Testis (tissue), 3 donors: ENCODE measurements around the gene GABBR2. TPM values are rescaled to one million over a fixed set of nuclear protein-coding genes. Genes with fewer than 3 reads are reported as not detected.

Experiments used
- DNase-seq: peaks from one replicate; pipeline ENCODE4 v3.0.0-alpha.2; 2019
- H3K27ac ChIP-seq, 2 donors: fragments of 200-600 bp; sonication (generic); one replicate each; pipeline ENCODE4 v1.5.1; 2019
- H3K27me3 ChIP-seq: fragments of 200-600 bp; sonication (generic); one replicate; pipeline ENCODE4 v1.5.1; 2019
- H3K36me3 ChIP-seq: fragments of 200-600 bp; sonication (generic); one replicate; pipeline ENCODE4 v1.5.1; 2017; ENCODE audit warnings: low read depth; ENCODE audit errors: missing control alignments
- H3K4me1 ChIP-seq: fragments of 200-600 bp; sonication (generic); one replicate; pipeline ENCODE4 v1.5.1; 2019
- H3K4me3 ChIP-seq, 2 donors: fragments of 200-600 bp; sonication (generic); one replicate each; pipeline ENCODE4 v1.5.1; 2017 to 2019
- H3K9me3 ChIP-seq: fragments of 200-600 bp; sonication (generic); one replicate; pipeline ENCODE4 v1.5.1; 2017
- POLR2A ChIP-seq: fragments of 450-650 bp; IDR thresholded peaks from one replicate; pipeline ENCODE4 v1.6.1; 2017; ENCODE audit warnings: antibody characterized with exemption, mild to moderate bottlenecking, moderate library complexity
- WGBS, 2 donors: methylation state at CpG; one replicate each; pipeline ENCODE4 v1.1.5; 2018; 5-methylcytosine and 5-hydroxymethylcytosine counted together
- intact Hi-C: fragments of 100-400 bp; cut with DNase I; formaldehyde crosslinking; loops from one replicate; pipeline ENCODE4 v1.15.1; 2023; ENCODE audit warnings: low total_unique reads
- polyA plus RNA-seq: library from polyadenylated mRNA; stranded (reverse); fragments of 350-450 nt; fragmentation: Illumina TruSeq; extraction: RNeasy Lipid Tissue Mini Kit (QIAGEN cat#74804); gene quantifications from one replicate; pipeline ENCODE4 v1.2.3, GENCODE V29; 2014; ENCODE audit warnings: low read depth, low replicate concordance; ENCODE audit not compliant: insufficient read depth
- total RNA-seq, 2 donors: library from RNA; depleted of rRNA; stranded (reverse); fragments of >200 nt; gene quantifications; one replicate each; pipeline ENCODE4 v1.2.3, GENCODE V29; 2016
- TF ChIP-seq, protein P1 (sequence below), 3 experiments: fragments of 450-650 bp in 2 of 3; fragments of 200-600 bp in 1 of 3; sonication (generic) in 1 of 3; IDR thresholded peaks; one replicate each; pipeline ENCODE4 v1.5.1; 2016 to 2019; ENCODE audit warnings: antibody characterized with exemption in 3 of 3, mild to moderate bottlenecking in 2 of 3, moderate library complexity in 1 of 3

GABBR2 gene
- total and polyA plus RNA-seq, 3 donors from 2014 or later: 3.0 to 8.1 (median 6.9) TPM

DNA sequence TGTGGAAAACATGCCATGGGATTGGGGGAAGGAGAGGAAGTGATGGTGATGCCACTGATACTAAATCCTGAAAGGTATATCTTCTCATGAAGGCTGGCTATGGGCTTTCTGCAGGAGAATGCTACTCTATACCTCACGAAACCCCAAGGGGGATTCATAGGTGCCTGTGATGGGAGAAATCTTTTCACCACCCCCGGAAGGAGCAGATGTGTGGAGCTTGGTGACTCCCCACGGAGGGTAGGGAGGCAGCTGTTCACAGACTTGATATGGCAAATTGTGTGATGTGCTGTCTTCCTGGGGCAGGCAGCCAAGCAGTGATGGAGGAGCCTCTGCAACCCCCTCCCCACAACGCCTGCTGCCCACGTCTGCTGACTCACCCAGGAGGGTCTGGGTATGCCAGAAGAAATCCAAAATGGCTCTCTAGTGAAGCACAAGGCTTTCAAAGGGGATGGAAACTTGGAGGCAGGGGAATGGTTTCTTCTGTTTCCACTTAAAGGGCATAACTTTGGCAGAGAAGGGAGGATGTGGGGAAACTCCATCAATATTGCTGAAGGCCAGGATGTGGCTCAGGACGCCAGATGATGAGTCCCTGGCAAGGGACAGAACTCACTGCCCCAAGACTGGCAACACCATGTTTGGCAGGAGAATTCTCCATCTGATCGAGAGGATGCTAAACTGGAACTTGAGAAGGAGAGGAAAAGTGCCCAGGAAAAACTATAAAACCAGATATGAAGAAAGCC is 188.3 kb downstream of the GABBR2 start:
- WGBS, 2 donors: 50 to 64% methylated on average over 5 to 7 of the region's 7 CpGs
- TF ChIP-seq, protein P1, sequence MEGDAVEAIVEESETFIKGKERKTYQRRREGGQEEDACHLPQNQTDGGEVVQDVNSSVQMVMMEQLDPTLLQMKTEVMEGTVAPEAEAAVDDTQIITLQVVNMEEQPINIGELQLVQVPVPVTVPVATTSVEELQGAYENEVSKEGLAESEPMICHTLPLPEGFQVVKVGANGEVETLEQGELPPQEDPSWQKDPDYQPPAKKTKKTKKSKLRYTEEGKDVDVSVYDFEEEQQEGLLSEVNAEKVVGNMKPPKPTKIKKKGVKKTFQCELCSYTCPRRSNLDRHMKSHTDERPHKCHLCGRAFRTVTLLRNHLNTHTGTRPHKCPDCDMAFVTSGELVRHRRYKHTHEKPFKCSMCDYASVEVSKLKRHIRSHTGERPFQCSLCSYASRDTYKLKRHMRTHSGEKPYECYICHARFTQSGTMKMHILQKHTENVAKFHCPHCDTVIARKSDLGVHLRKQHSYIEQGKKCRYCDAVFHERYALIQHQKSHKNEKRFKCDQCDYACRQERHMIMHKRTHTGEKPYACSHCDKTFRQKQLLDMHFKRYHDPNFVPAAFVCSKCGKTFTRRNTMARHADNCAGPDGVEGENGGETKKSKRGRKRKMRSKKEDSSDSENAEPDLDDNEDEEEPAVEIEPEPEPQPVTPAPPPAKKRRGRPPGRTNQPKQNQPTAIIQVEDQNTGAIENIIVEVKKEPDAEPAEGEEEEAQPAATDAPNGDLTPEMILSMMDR (IDR thresholded peaks at IDR 0.05): no peak
- no peak for TF ChIP-seq POLR2A
- Histone ChIP-seq H3K27ac (no peak overlapping the region), H3K4me3 (no peak overlapping the region), H3K36me3 (no peaks in the 10 kb centered on the region), H3K4me1 (no peaks in the 10 kb centered on the region), H3K9me3 (no peaks in the 10 kb centered on the region), H3K27me3 (no peaks in the 10 kb centered on the region)
- no peak for DNase-seq
- intact Hi-C loops: no loop called here

DNA sequence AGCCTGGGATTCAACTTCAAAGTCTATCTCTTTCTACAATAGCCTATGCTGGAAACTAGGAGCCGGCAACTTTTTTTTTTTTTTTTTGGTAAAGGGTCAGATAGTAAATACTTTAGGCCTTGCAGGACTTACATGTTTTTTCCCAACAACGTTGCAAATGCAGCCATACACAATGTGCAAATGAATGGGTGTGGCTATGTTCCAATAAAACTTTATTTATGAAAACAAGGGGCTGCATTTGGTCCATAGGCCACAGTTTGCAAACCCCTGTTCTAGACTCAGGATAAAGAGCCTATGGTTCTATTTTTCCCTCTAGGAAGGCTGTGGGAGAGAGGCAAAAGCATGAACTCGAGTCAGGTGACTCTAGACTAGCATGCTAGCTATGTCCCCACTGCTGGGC is 189.1 kb downstream of the GABBR2 start:
- H3K4me1 ChIP-seq: no peaks in the 10 kb centered on the region
- intact Hi-C loops: no loop called here
- H3K27me3 ChIP-seq: no peaks in the 10 kb centered on the region
- 81 to 84% methylated on average over 3 of the region's 3 CpGs for WGBS, 2 donors
- no peak overlapping the region for H3K4me3 ChIP-seq
- H3K9me3 ChIP-seq: no peaks in the 10 kb centered on the region
- H3K36me3 ChIP-seq: no peaks in the 10 kb centered on the region
- no peak overlapping the region for H3K27ac ChIP-seq
- no peak for DNase-seq
- TF ChIP-seq POLR2A: no peak
- TF ChIP-seq, protein P1 (IDR thresholded peaks at IDR 0.05): no peak

DNA sequence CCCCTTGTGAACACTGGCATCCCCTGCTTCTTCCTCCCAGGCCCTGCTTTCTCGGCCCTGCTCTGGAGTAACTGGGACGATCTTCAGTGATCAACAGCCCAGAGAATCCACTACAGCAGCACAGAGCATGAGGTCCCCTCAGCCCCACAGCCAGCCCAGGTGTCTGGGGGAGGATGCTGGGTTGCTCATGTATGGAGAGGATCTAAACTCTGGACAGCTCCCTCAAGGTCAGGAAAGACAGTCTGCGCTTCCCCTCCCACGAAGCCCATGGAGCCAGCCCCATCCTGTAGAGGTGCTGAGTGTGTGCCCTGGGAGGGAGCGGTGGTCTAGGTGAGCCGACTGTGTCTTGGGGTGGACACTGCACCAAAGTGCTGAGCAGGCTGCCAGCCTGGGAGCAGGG is 190.2 kb downstream of the GABBR2 start:
- Histone ChIP-seq H3K27me3 (no peaks in the 10 kb centered on the region), H3K27ac (no peak overlapping the region), H3K36me3 (no peaks in the 10 kb centered on the region), H3K4me1 (no peaks in the 10 kb centered on the region), H3K4me3 (peak overlapping the region in 1 of 2 donors; percentile 31), H3K9me3 (no peaks in the 10 kb centered on the region)
- no peak for TF ChIP-seq POLR2A
- TF ChIP-seq, protein P1 (IDR thresholded peaks at IDR 0.05): no peak
- intact Hi-C loops: no loop called here
- DNase-seq: no peak
- WGBS, 2 donors: 28 to 40% methylated on average over 6 of the region's 6 CpGs

DNA sequence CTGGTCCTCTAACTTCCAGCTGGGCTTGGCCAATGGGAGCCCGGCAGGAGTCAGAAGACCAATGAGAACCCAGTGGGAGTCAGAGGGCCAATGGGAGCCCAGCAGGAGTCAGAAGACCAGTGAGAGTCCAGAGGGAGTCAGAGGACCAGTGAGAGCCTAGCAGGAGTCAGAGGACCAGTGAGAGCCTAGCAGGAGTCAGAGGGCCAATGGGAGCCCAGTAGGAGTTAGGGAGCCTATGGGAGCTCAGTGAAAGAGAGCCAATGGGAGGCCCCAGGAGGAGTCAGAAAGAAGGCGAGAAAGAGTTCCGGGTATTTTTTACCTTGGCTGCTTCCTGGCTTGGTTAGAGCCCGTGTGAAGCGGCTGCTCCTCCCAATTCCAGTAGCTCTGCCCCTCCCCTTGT is 191.0 kb downstream of the GABBR2 start:
- peak; percentile 71 for DNase-seq
- H3K4me3 ChIP-seq: peak overlapping the region; percentile 6 to 31
- no peak overlapping the region for H3K27ac ChIP-seq
- H3K27me3 ChIP-seq: no peaks in the 10 kb centered on the region
- 42 to 81% methylated on average over 4 to 5 of the region's 5 CpGs for WGBS, 2 donors
- H3K4me1 ChIP-seq: no peaks in the 10 kb centered on the region
- intact Hi-C loops: no loop called here
- no peak for TF ChIP-seq POLR2A
- TF ChIP-seq, protein P1 (IDR thresholded peaks at IDR 0.05): no peak
- no peaks in the 10 kb centered on the region for H3K9me3 ChIP-seq
- no peaks in the 10 kb centered on the region for H3K36me3 ChIP-seq
